Spinal cord (tissue), 10 donors: Measurements from ENCODE around the gene ANKK1. TPM values are rescaled to one million over a fixed set of nuclear protein-coding genes. Genes with fewer than 3 reads are reported as not detected.

Source experiments
- DNase-seq, 6 donors: peaks; one replicate each; pipeline versions ENCODE4 v3.0.0 to v3.0.0-alpha.2; 2013 to 2015; ENCODE audit warnings: low spot score in 6 of 6, low read depth in 4 of 6
- H3K27ac ChIP-seq: one replicate; pipeline ENCODE4 v1.5.1; 2013; ENCODE audit warnings: low read depth, low read length, control low read depth
- H3K27me3 ChIP-seq: one replicate; pipeline ENCODE4 v1.6.1; 2013; ENCODE audit warnings: low read length; ENCODE audit not compliant: control insufficient read depth, insufficient read depth
- H3K36me3 ChIP-seq: one replicate; pipeline ENCODE4 v1.6.1; 2013; ENCODE audit warnings: low read length; ENCODE audit not compliant: control insufficient read depth, insufficient read depth
- H3K4me1 ChIP-seq: one replicate; pipeline ENCODE4 v1.6.1; 2013; ENCODE audit warnings: low read length; ENCODE audit not compliant: control insufficient read depth, insufficient read depth
- H3K4me3 ChIP-seq: one replicate; pipeline ENCODE4 v1.5.1; 2013; ENCODE audit warnings: low read depth, low read length, control low read depth
- H3K9me3 ChIP-seq: one replicate; pipeline ENCODE4 v1.6.1; 2013; ENCODE audit warnings: low read length; ENCODE audit not compliant: control insufficient read depth, insufficient read depth
- WGBS: methylation state at CpG from one replicate; pipeline ENCODE4 v1.1.5; 2013; ENCODE audit warnings: missing lambda C conversion rate; ENCODE audit not compliant: insufficient coverage; 5-methylcytosine and 5-hydroxymethylcytosine counted together
- polyA plus RNA-seq, 2 donors: library from polyadenylated mRNA; unstranded; fragments of 120-200 nt; gene quantifications; one replicate each; pipeline ENCODE4 v1.2.1, GENCODE V29; 2013; ENCODE audit not compliant: insufficient read length in 2 of 2
- small RNA-seq: library from RNA; depleted of rRNA; stranded (forward); fragments of <200 nt; gene quantifications from one replicate; pipeline ENCODE3, GENCODE V24; 2014; ENCODE audit warnings: low replicate concordance
- total RNA-seq, 2 donors: library from RNA; depleted of rRNA in 1 of 2; stranded (reverse); fragments of 120-200 nt in 1 of 2; fragments of >200 nt in 1 of 2; gene quantifications; one replicate each; pipeline versions ENCODE4 v1.2.3 to v1.2.4, GENCODE V29; 2013 to 2014
- donor health status: healthy.

Gene ANKK1
- total and polyA plus RNA-seq, 4 donors, result 0.20 to 0.88 (median 0.57) TPM

DNA sequence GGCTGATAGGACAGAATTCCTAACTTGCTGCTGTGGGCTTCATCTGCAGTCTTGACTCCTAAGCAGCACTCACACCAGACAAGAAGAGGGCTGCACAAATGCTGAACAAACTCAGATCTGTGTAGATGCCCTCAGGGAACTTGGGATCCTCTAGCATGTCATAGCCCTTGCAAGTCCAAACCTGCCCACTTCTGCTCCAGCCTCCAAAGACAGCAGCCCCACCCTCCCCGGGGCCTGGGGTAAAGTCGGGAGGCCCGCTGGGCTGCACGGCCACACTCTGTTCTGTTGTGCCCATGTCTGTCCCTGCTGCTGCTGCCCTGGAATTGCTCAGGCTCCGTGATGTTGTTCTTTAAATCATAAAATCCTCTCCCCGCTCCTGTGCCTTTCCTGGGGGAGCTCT lies 59.4 kb downstream of the ANKK1 start:
- WGBS, result 66% methylated on average over 4 of the region's 6 CpGs
- Histone ChIP-seq H3K4me3 (no peak overlapping the region), H3K27ac (no peak overlapping the region), H3K36me3 (no peaks in the 10 kb centered on the region), H3K4me1 (peaks cover 4% of the 10 kb centered on the region), H3K27me3 (no peaks in the 10 kb centered on the region), H3K9me3 (no peaks in the 10 kb centered on the region)
- DNase-seq, result no peak

DNA sequence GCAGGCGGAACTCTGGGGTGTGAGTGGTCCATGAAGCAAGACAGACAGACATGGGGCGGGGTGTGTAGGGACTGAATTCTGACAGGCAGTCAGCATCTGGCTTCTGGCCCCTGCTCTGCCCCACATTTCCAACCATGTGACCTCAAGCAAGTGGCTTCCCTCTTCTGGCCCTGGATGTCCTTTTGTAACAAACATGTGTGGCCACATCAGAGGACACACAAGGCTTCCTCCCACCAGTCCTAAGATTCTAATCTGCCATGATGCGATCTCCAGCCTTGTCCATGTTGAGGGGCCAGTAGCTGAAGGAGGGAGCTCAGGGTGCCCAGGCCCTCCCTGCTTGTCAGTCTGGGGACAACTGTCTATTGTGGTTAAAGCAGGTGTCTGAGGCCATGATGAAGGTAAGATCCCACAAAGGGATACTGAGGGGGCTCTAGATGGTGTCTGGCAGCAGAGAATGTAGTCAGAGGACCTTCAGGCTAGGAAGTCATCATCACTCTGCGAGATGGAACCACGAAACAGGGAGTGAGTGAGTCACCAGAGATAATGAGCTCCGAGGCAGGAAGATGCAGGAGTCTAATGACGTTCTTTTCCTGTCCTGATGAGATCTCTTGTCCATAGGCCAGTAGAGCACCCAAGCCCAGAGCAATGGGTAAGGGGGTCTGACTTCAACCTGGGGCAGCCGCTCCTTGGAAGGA lies 60.2 kb downstream of the ANKK1 start:
- H3K27me3 ChIP-seq, result no peaks in the 10 kb centered on the region
- DNase-seq, result no peak
- 88% methylated on average over 8 of the region's 8 CpGs for WGBS
- H3K4me3 ChIP-seq, result no peak overlapping the region
- no peak overlapping the region for H3K27ac ChIP-seq
- peaks cover 4% of the 10 kb centered on the region for H3K4me1 ChIP-seq
- H3K9me3 ChIP-seq, result no peaks in the 10 kb centered on the region
- H3K36me3 ChIP-seq, result no peaks in the 10 kb centered on the region

DNA sequence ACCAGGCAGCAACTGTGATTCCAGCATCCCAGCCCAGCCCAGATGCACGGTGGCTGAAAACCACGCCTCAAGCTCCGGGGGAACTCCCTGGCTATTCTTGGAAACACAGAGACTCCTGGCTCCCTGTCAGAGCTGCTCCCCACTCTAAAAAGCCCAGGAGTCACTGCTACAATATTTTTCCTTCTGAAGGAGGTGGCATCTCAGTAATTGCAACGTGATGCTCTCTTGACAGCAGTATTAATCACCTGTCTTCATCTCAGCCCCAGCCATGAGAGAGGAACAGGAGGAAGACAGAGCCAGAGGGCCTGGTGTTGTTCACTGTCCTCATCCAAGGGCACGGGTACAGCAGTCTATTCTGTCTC lies 60.7 kb downstream of the ANKK1 start:
- no peaks in the 10 kb centered on the region for H3K9me3 ChIP-seq
- no peak overlapping the region for H3K27ac ChIP-seq
- WGBS, result 78% methylated on average over 4 of the region's 5 CpGs
- no peaks in the 10 kb centered on the region for H3K36me3 ChIP-seq
- DNase-seq, result no peak
- H3K27me3 ChIP-seq, result no peaks in the 10 kb centered on the region
- peaks cover 4% of the 10 kb centered on the region for H3K4me1 ChIP-seq
- no peak overlapping the region for H3K4me3 ChIP-seq

DNA sequence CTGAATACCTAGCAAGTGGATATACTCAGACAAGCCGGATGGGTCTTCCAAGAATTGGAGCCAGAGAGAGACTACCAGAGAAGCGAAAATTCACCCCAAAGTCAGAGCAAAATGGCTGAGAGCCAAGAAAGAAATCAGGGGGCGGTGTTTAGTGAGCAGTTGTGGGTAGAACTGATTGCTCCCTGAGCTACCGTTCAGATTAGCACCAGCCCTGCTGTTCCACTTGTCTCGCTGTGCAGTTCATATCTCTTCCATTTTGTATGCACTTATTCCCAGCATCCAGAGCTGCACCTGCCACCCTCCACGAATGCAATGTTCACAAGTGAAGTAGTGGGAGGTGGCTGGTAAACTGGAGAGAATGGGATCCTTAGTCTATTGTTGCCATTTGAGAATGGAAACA lies 62.2 kb downstream of the ANKK1 start:
- H3K4me1 ChIP-seq, result peaks cover 4% of the 10 kb centered on the region
- 69% methylated on average over 2 of the region's 6 CpGs for WGBS
- no peaks in the 10 kb centered on the region for H3K27me3 ChIP-seq
- H3K36me3 ChIP-seq, result no peaks in the 10 kb centered on the region
- no peak overlapping the region for H3K27ac ChIP-seq
- H3K9me3 ChIP-seq, result no peaks in the 10 kb centered on the region
- no peak overlapping the region for H3K4me3 ChIP-seq
- DNase-seq, result peak in 1 of 6 donors; percentile 81

Small RNAs within 50 kb of the gene (small RNA-seq; reads per million reads assigned to genes)
- gene MIR4301, result not detected

Other genes with a start within 250 kb of the ANKK1 start
- gene TTC12, start 73.2 kb upstream of the ANKK1 start, total RNA-seq, result 10 to 100 TPM; 11.4 to 16.7 TPM
- 10 to 100 TPM; 12.3 to 13.2 TPM for gene TTC12, start 73.2 kb upstream of the ANKK1 start, polyA plus RNA-seq
- gene DRD2, start 87.6 kb downstream of the ANKK1 start, total RNA-seq, result 1 to 10 TPM in 1 of 2 donors, under 1 TPM in 1; 0.69 to 1.7 TPM
- 10 to 100 TPM; 10.7 to 12.0 TPM for gene DRD2, start 87.6 kb downstream of the ANKK1 start, polyA plus RNA-seq